Sigmoid colon (tissue), 7 donors: ENCODE measurements around the gene NFATC2IP. TPM values are rescaled to one million over a fixed set of nuclear protein-coding genes. Genes with fewer than 3 reads are reported as not detected.
"Not testable (repeated sequence)": the region's sequence is repeated elsewhere in the genome, so short reads cannot be mapped to it uniquely, and the experiment has no call there.

ENCODE experiments used
- DNase-seq: peaks from one replicate; pipeline ENCODE4 v3.0.0-alpha.2; 2019
- H3K27ac ChIP-seq, 4 donors: fragments of 200-600 bp; sonication (generic); one replicate each; pipeline ENCODE4 v1.5.1; 2016 to 2019; ENCODE audit warnings: mild to moderate bottlenecking in 1 of 4
- H3K27me3 ChIP-seq, 3 donors: fragments of 200-600 bp; sonication (generic); one replicate each; pipeline ENCODE4 v1.5.1; 2019; ENCODE audit warnings: mild to moderate bottlenecking in 1 of 3
- H3K36me3 ChIP-seq, 4 donors: fragments of 200-600 bp; sonication (generic); one replicate each; pipeline ENCODE4 v1.5.1; 2016 to 2019
- H3K4me1 ChIP-seq, 4 donors: fragments of 200-600 bp; sonication (generic); one replicate each; pipeline ENCODE4 v1.5.1; 2017 to 2019
- H3K4me3 ChIP-seq, 4 donors: fragments of 200-600 bp; sonication (generic); one replicate each; pipeline ENCODE4 v1.5.1; 2017 to 2019; ENCODE audit warnings: mild to moderate bottlenecking in 2 of 4, moderate library complexity in 1 of 4
- H3K9me3 ChIP-seq, 4 donors: fragments of 200-600 bp in 3 of 4; sonication (generic) in 3 of 4; one replicate each; pipeline versions ENCODE4 v1.5.1 to v1.6.1; 2013 to 2019
- EP300 ChIP-seq, 4 donors: sonication (generic); formaldehyde crosslinking; IDR thresholded peaks; one replicate each; pipeline ENCODE4 v1.6.1; 2017; ENCODE audit warnings: antibody characterized with exemption in 4 of 4
- POLR2A ChIP-seq, 2 donors: fragments of 450-650 bp; IDR thresholded peaks; one replicate each; pipeline ENCODE4 v1.6.1; 2016; ENCODE audit warnings: antibody characterized with exemption in 2 of 2, mild to moderate bottlenecking in 2 of 2, moderate library complexity in 2 of 2
- POLR2AphosphoS5 ChIP-seq, 4 donors: sonication (generic); formaldehyde crosslinking; IDR thresholded peaks; one replicate each; pipeline ENCODE4 v1.6.1; 2017; ENCODE audit warnings: antibody characterized with exemption in 4 of 4
- WGBS, 2 donors: extraction: QIAGEN DNeasy Blood & Tissue Kit; methylation state at CpG; one replicate each; pipeline ENCODE4 v1.1.7; 2013; 5-methylcytosine and 5-hydroxymethylcytosine counted together
- intact Hi-C: fragments of 100-400 bp; cut with DNase I; formaldehyde crosslinking; loops from one replicate; pipeline ENCODE4 v1.15.1; 2023
- polyA plus RNA-seq, 3 donors: library from polyadenylated mRNA; stranded (reverse); fragments of 200-250 nt; gene quantifications; one replicate each; pipeline ENCODE4 v1.2.3, GENCODE V29; 2013
- total RNA-seq, 4 donors: library from RNA; depleted of rRNA; stranded (reverse); fragments of >200 nt; gene quantifications; one replicate each; pipeline ENCODE4 v1.1.0, GENCODE V29; 2016
- TF ChIP-seq, protein P1 (sequence below), 4 experiments: fragments of 450-650 bp in 3 of 4; fragments of 200-600 bp in 1 of 4; IDR thresholded peaks; one replicate each; pipeline ENCODE4 v1.5.1; 2016 to 2019; ENCODE audit warnings: antibody characterized with exemption in 4 of 4, mild to moderate bottlenecking in 3 of 4, moderate library complexity in 2 of 4
- donor health status: healthy with polysubstance abuse.
- donor health status: Bipolar disorder and iron deficiency.
- donor health status: healthy.

Gene NFATC2IP
- total and polyA plus RNA-seq, 7 donors: 12.6 to 42.5 (median 20.8) TPM

DNA sequence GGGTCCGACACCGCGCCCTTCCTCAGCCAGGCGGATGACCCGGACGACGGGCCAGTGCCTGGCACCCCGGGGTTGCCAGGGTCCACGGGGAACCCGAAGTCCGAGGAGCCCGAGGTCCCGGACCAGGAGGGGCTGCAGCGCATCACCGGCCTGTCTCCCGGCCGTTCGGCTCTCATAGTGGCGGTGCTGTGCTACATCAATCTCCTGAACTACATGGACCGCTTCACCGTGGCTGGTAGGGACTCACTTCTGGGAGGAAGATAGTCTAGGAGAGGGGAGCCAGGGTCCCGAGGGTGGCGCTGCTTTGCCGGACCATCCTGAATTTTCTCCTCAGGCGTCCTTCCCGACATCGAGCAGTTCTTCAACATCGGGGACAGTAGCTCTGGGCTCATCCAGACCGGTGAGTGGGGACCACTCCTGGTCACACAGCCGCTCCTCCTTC lies 24.4 kb downstream of the NFATC2IP start:
- no peak for DNase-seq
- Histone ChIP-seq H3K27ac (peak overlapping the region; percentile 75 to 87 (median 85)), H3K4me1 (peaks cover 0 to 25% (median 16%) of the 10 kb centered on the region in 4 donors), H3K9me3 (no peaks in the 10 kb centered on the region), H3K36me3 (peaks cover 0 to 26% (median 13%) of the 10 kb centered on the region in 4 donors), H3K27me3 (no peaks in the 10 kb centered on the region), H3K4me3 (peak overlapping the region; percentile 66 to 98 (median 91))
- intact Hi-C loops: no loop called here
- WGBS, 2 donors: 7% methylated on average over 30 of the region's 30 CpGs
- no peak for TF ChIP-seq POLR2A (IDR thresholded peaks at IDR 0.05)
- TF ChIP-seq, protein P1, sequence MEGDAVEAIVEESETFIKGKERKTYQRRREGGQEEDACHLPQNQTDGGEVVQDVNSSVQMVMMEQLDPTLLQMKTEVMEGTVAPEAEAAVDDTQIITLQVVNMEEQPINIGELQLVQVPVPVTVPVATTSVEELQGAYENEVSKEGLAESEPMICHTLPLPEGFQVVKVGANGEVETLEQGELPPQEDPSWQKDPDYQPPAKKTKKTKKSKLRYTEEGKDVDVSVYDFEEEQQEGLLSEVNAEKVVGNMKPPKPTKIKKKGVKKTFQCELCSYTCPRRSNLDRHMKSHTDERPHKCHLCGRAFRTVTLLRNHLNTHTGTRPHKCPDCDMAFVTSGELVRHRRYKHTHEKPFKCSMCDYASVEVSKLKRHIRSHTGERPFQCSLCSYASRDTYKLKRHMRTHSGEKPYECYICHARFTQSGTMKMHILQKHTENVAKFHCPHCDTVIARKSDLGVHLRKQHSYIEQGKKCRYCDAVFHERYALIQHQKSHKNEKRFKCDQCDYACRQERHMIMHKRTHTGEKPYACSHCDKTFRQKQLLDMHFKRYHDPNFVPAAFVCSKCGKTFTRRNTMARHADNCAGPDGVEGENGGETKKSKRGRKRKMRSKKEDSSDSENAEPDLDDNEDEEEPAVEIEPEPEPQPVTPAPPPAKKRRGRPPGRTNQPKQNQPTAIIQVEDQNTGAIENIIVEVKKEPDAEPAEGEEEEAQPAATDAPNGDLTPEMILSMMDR (IDR thresholded peaks at IDR 0.05): no peak
- no peak for TF ChIP-seq POLR2AphosphoS5 (IDR thresholded peaks at IDR 0.05)
- TF ChIP-seq EP300 (IDR thresholded peaks at IDR 0.05): no peak

GRCh38 chr16:28977703-28978662 lies 27.2 kb downstream of the NFATC2IP start:
- no peak overlapping the region for H3K4me3 ChIP-seq
- DNase-seq: no peak
- H3K27me3 ChIP-seq: no peaks in the 10 kb centered on the region
- intact Hi-C loops: no loop called here
- 72 to 86% methylated on average over 11 of the region's 11 CpGs for WGBS, 2 donors
- peaks cover 0 to 54% (median 38%) of the 10 kb centered on the region in 4 donors for H3K36me3 ChIP-seq
- TF ChIP-seq POLR2A (IDR thresholded peaks at IDR 0.05) (no peak), EP300 (IDR thresholded peaks at IDR 0.05) (no peak), POLR2AphosphoS5 (IDR thresholded peaks at IDR 0.05) (no peak)
- TF ChIP-seq, protein P1 (IDR thresholded peaks at IDR 0.05): peak in 1 of 4 experiments; percentile 11
- no peak overlapping the region for H3K27ac ChIP-seq
- peaks cover 0 to 25% (median 16%) of the 10 kb centered on the region in 4 donors for H3K4me1 ChIP-seq
- no peaks in the 10 kb centered on the region for H3K9me3 ChIP-seq

- intact Hi-C loops, H3K27me3 ChIP-seq, DNase-seq, H3K4me3 ChIP-seq, H3K9me3 ChIP-seq, H3K27ac ChIP-seq: not testable (repeated sequence)
- WGBS, 2 donors: 87 to 88% methylated on average over 7 of the region's 7 CpGs
- H3K4me1 ChIP-seq: peaks cover 0 to 15% (median 8%) of the 10 kb centered on the region in 4 donors
- peaks cover 0 to 77% (median 50%) of the 10 kb centered on the region in 4 donors for H3K36me3 ChIP-seq
Measured at GRCh38 chr16:28980330-28980729, 29.6 kb downstream of the NFATC2IP start.

- no peaks in the 10 kb centered on the region for H3K9me3 ChIP-seq
- DNase-seq: no peak
- WGBS, 2 donors: 96 to 97% methylated on average over 7 of the region's 7 CpGs
- peaks cover 0 to 83% (median 53%) of the 10 kb centered on the region in 4 donors for H3K36me3 ChIP-seq
- TF ChIP-seq EP300 (IDR thresholded peaks at IDR 0.05) (no peak), POLR2A (IDR thresholded peaks at IDR 0.05) (no peak), POLR2AphosphoS5 (IDR thresholded peaks at IDR 0.05) (no peak)
- TF ChIP-seq, protein P1 (IDR thresholded peaks at IDR 0.05): no peak
- H3K4me3 ChIP-seq: no peak overlapping the region
- intact Hi-C loops: no loop called here
- H3K27ac ChIP-seq: no peak overlapping the region
- peaks cover 0 to 9% (median 2%) of the 10 kb centered on the region in 4 donors for H3K4me1 ChIP-seq
- H3K27me3 ChIP-seq: no peaks in the 10 kb centered on the region
Measured at GRCh38 chr16:28980929-28981328, 30.2 kb downstream of the NFATC2IP start.

DNA sequence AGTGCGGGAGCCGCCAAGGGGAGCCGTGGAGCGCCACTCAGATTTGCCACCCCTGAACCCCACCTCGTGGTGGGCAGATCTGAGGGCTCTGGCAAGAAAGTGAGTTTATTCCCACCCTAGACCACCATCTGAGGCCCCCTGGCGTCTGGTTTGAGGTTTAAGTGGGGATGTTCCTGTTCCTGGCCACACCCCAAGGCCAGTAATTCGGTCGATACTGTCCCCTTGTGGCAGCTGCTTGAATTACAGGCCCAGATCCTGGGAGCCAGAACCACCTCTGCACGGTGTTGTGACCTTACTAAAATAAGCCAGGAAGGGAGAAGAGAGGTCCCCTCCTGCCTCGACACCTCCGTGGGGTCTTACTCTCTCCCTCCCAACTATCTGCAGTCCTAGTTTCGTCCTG lies 30.8 kb downstream of the NFATC2IP start:
- Histone ChIP-seq H3K27me3 (no peaks in the 10 kb centered on the region), H3K27ac (no peak overlapping the region), H3K36me3 (peaks cover 0 to 89% (median 55%) of the 10 kb centered on the region in 4 donors), H3K9me3 (no peaks in the 10 kb centered on the region), H3K4me1 (peaks cover 0 to 3% (median 0%) of the 10 kb centered on the region in 4 donors), H3K4me3 (no peak overlapping the region)
- TF ChIP-seq, protein P1 (IDR thresholded peaks at IDR 0.05): peak in 1 of 4 experiments; percentile 15
- TF ChIP-seq POLR2AphosphoS5 (IDR thresholded peaks at IDR 0.05): no peak
- intact Hi-C loops: no loop called here
- whole genome bisulfite sequencing, 2 donors: 84 to 89% methylated on average over 12 of the region's 12 CpGs
- no peak for DNase-seq
